Psoas muscle (tissue), 8 donors: Measurements from ENCODE around the gene TTLL6. TPM values are rescaled to one million over a fixed set of nuclear protein-coding genes. Genes with fewer than 3 reads are reported as not detected.

ENCODE experiments used
- ATAC-seq, 4 donors: fragments of 200-7000 bp; cut with Tn5 transposase; one replicate each; pipeline ENCODE4 v1.9.1; 2020; ENCODE audit warnings: moderate library complexity in 3 of 4, mild to moderate bottlenecking in 2 of 4
- DNase-seq, 2 donors: peaks; one replicate each; pipeline ENCODE4 v3.0.0-alpha.2; 2020
- H3K27ac ChIP-seq: fragments of 200-600 bp; one replicate; pipeline ENCODE4 v1.8.0; 2022
- H3K27me3 ChIP-seq, 3 donors: fragments of 200-600 bp in 1 of 3; one replicate each; pipeline versions ENCODE4 v1.6.1 to v1.8.0; 2013 to 2022; ENCODE audit warnings: low read length in 2 of 3, mild to moderate bottlenecking in 2 of 3, moderate library complexity in 1 of 3; ENCODE audit not compliant: insufficient read depth in 3 of 3
- H3K36me3 ChIP-seq, 2 donors: fragments of 200-600 bp in 1 of 2; one replicate each; pipeline versions ENCODE4 v1.6.1 to v1.8.0; 2013 to 2022; ENCODE audit warnings: low read depth in 1 of 2, mild to moderate bottlenecking in 1 of 2, moderate library complexity in 1 of 2; ENCODE audit not compliant: insufficient read depth in 1 of 2
- H3K4me1 ChIP-seq: fragments of 200-600 bp; one replicate; pipeline ENCODE4 v1.8.0; 2022
- H3K4me3 ChIP-seq: fragments of 200-600 bp; one replicate; pipeline ENCODE4 v1.8.0; 2022; ENCODE audit warnings: mild to moderate bottlenecking
- H3K9me3 ChIP-seq: fragments of 200-600 bp; one replicate; pipeline ENCODE4 v1.8.0; 2022
- CTCF ChIP-seq: fragments of 200-600 bp; IDR thresholded peaks from one replicate; pipeline ENCODE4 v1.8.0; 2022; ENCODE audit warnings: antibody characterized with exemption
- WGBS, 3 donors: extraction: QIAGEN DNeasy Blood & Tissue Kit; methylation state at CpG; one replicate each; pipeline versions ENCODE4 v1.1.6 to v1.1.7; 2013; 5-methylcytosine and 5-hydroxymethylcytosine counted together
- intact Hi-C, 2 donors: fragments of 100-400 bp; cut with DNase I; formaldehyde crosslinking; loops; one replicate each; pipeline versions ENCODE4 v1.11.0 to v1.14.2; 2022
- polyA plus RNA-seq, 3 donors: library from polyadenylated mRNA; stranded (reverse); fragments of 200-250 nt; gene quantifications; one replicate each; pipeline ENCODE4 v1.2.3, GENCODE V29; 2013
- total RNA-seq, 4 donors: library from RNA; stranded (reverse); fragmentation: NEBNext Ultra II Directional in 2 of 4; extraction: Animal tissue kit (Norgen Biotek cat#: 25700) in 2 of 4; gene quantifications; one replicate each; pipeline versions ENCODE4 v1.2.1 to v1.2.4, GENCODE V29; 2021 to 2023
- donor health status: healthy with polysubstance abuse.
- donor health status: DM: no; HTN: no; CAD: no; lungs with moderate emphysema.
- donor health status: Bipolar disorder and iron deficiency.
- donor health status: healthy.
- donor health status: DM: yes; HTN: yes; CAD: no.
- donor health status: DM: no; HTN: no; CAD: no.
- donor health status: DM: no; HTN: no; CAD: no.
- donor health status: DM: yes; HTN: yes; CAD: no.

The TTLL6 gene
- total and polyA plus RNA-seq, 7 donors: 0.03 to 0.05 TPM; not detected in 5

DNA sequence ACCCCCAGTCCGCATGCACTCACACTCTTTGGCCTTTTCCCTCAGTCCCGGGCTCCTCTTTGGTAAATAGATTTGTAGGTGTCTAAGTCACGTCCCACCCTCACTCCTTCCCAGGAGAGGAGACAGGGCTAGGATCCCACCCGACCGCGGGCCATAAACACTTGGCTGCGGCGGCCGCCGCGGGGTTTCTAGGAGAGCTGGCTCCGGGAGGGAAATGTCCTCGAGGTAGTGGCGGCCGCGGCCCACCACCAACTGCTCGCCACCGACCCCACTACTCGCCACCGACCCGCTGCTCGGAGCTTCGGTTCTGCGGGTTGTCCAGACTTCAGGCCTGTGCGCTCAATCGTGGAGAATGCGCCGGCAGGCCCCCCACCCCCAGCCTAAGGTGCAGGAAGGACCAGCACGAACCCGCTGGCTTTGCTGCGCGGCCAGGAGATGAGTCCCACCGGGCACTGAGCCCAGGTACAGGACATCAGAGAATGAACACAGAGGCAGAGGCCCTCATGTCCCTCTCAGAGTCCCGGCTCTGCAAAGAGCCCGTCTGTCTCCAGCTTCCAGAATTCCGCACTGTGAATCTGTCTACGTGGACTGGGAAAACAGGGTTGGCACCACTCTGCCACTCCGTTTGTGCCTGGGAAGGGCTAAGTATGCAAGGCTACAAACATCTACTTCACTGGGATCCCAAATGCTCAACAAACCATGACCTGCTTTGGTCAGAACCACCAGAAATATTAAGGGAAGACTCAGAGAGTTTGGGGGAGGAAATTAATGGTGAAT lies 91.6 kb downstream of the TTLL6 start:
- Histone ChIP-seq H3K4me3 (no peak overlapping the region), H3K36me3 (no peaks in the 10 kb centered on the region), H3K27ac (no peak overlapping the region), H3K27me3 (peaks cover 6 to 99% (median 57%) of the 10 kb centered on the region in 3 donors), H3K4me1 (peaks cover 13% of the 10 kb centered on the region), H3K9me3 (no peaks in the 10 kb centered on the region)
- TF ChIP-seq CTCF: no peak
- no peak for ATAC-seq
- WGBS, 3 donors: 4 to 6% (median 5%) methylated on average over 37 to 38 of the region's 38 CpGs
- intact Hi-C loops: loop anchor here in 1 of 2 donors (5.0 kb wide), 1 partner anchor 67 kb away; no protein-coding TSS in a partner anchor
- no peak for DNase-seq

- peaks cover 9 to 99% (median 60%) of the 10 kb centered on the region in 3 donors for H3K27me3 ChIP-seq
- WGBS, 3 donors: 1 to 5% (median 3%) methylated on average over 16 of the region's 16 CpGs
- intact Hi-C loops: loop anchor here in 1 of 2 donors (5.0 kb wide), 1 partner anchor 67 kb away; no protein-coding TSS in a partner anchor
- no peak overlapping the region for H3K4me3 ChIP-seq
- ATAC-seq (no peak), DNase-seq (no peak)
- H3K4me1 ChIP-seq: peaks cover 13% of the 10 kb centered on the region
- TF ChIP-seq CTCF: no peak
- H3K9me3 ChIP-seq: no peaks in the 10 kb centered on the region
- H3K27ac ChIP-seq: no peak overlapping the region
- no peaks in the 10 kb centered on the region for H3K36me3 ChIP-seq
Measured at GRCh38 chr17:48725004-48725287, 92.1 kb downstream of the TTLL6 start.

DNA sequence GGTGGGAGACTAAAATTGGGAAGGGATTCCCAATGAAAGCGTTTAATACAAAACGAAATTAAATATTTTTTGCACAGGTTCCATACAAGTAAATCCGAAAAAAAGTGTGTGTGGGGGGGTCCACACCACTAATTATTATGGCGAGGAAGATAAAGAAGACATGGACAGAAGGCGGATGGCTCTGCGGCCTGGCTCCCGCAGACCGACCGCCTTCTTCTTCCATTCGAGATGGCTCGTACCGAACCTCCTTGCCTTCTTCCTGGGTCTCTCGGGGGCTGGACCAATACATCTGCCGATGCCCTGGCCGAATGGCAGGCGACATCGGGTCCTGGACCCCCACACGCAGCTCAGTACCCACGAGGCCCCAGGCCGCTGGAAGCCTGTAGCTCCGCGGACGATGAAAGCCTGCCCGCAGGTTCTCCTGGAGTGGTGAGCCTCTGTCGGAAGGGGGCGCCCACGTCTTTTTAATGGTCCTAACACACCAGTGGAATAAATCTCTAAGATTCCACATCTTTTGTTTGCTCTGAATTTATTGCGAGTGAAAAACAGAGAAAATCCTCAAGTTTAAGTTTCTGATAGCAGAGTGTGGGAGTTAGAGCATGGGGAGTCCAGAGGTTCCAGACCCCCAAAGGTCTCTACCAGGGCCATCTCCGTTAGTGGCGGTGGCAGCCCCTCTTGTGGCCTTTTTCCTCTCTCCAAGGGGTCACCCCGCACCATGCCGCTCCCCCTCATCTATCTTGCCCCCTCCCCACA lies 92.6 kb downstream of the TTLL6 start:
- H3K27me3 ChIP-seq: peaks cover 9 to 99% (median 60%) of the 10 kb centered on the region in 3 donors
- 13 to 14% (median 13%) methylated on average over 32 of the region's 32 CpGs for WGBS, 3 donors
- intact Hi-C loops: loop anchor here (5.0 kb wide), 1 partner anchor 68 kb away; no protein-coding TSS in a partner anchor
- H3K9me3 ChIP-seq: no peaks in the 10 kb centered on the region
- peak; percentile 64 for TF ChIP-seq CTCF
- peaks cover 13% of the 10 kb centered on the region for H3K4me1 ChIP-seq
- H3K27ac ChIP-seq: no peak overlapping the region
- DNase-seq (peak; percentile 82 to 90), ATAC-seq (peak; percentile 69 to 85 (median 71))
- H3K36me3 ChIP-seq: no peaks in the 10 kb centered on the region
- H3K4me3 ChIP-seq: no peak overlapping the region

DNA sequence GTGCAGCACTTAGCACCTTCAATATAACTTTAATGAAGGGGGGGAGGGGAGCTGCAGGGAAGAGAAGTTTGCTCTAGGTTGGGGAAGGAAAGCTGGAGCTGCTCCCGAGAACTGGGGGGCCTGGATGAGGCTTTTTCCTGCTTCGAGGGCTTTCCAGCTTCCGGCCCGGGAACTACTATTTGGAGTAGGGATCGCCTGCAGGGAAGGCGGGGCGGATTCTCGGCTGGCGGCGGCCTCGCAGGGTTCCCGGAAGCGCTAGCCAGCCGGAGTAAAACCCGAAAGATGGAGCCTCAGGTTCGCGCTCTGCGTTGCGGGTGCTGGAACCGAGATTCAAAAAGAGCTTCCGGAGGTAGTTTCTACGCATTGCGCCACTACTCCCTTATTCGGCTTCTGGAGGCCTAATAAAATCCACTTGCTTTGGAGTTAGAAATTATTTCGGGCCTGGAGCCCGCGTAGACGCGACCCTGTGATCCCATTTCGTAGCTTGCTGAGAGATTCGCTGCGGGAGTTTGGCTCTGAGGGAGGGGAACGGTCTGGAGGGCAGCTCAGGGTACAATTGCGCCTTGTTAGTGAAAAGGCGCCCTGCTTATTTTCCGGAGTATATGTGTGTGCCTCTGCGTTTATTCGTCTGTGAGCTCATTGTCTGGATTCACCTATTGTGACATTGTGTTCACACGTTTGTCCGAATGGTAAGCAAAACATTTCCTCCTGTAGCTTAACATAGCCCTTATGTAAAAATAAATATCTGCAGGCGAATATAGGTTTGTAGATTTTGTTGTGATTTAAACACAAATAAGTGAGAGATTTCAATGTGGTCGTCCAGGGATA lies 93.4 kb downstream of the TTLL6 start:
- no peak for DNase-seq
- Histone ChIP-seq H3K9me3 (no peaks in the 10 kb centered on the region), H3K36me3 (no peaks in the 10 kb centered on the region), H3K27me3 (peaks cover 9 to 100% (median 63%) of the 10 kb centered on the region in 3 donors), H3K27ac (no peak overlapping the region), H3K4me1 (peaks cover 16% of the 10 kb centered on the region), H3K4me3 (peak overlapping the region; percentile 7)
- intact Hi-C loops: loop anchor here in 1 of 2 donors (5.0 kb wide), 1 partner anchor 69 kb away; no protein-coding TSS in a partner anchor
- ATAC-seq: no peak
- TF ChIP-seq CTCF: no peak
- WGBS, 3 donors: 17 to 33% (median 24%) methylated on average over 42 of the region's 42 CpGs
